NCI-H1048 (cell line): ENCODE measurements around the gene KIF9.
"Not testable (repeated sequence)": the region's sequence is repeated elsewhere in the genome, so short reads cannot be mapped to it uniquely, and the experiment has no call there.

Experiments used
- DNase-seq: peaks from one replicate; lab custom pipeline; 2025; lab: John Stamatoyannopoulos, UW

Gene KIF9

GRCh38 chr3:47295322-47295721, 12.7 kb upstream of the KIF9 start:
- DNase-seq, result no peak

GRCh38 chr3:47294392-47294791, 11.8 kb upstream of the KIF9 start:
- no peak for DNase-seq

- DNase-seq, result no peak
These were observed 11.2 kb upstream of the KIF9 start for GRCh38 chr3:47293822-47294221.

GRCh38 chr3:47291754-47292420, 9.3 kb upstream of the KIF9 start:
- not testable (repeated sequence) for DNase-seq

GRCh38 chr3:47291158-47291753, 8.7 kb upstream of the KIF9 start:
- DNase-seq, result no peak

- DNase-seq, result no peak
These were observed 6.6 kb upstream of the KIF9 start for GRCh38 chr3:47288966-47289910.

GRCh38 chr3:47283591-47284364, 1.2 kb upstream of the KIF9 start:
- DNase-seq, result no peak

GRCh38 chr3:47283193-47283537, 566 bp upstream of the KIF9 start:
- DNase-seq, result no peak

- DNase-seq, result no peak
These were observed 2.1 kb downstream of the KIF9 start for GRCh38 chr3:47280519-47280918.

- DNase-seq, result no peak
These were observed 6.0 kb downstream of the KIF9 start for GRCh38 chr3:47276558-47276957.

- DNase-seq, result no peak
These were observed 7.9 kb downstream of the KIF9 start for GRCh38 chr3:47274652-47275051.

GRCh38 chr3:47273564-47273963, 9.0 kb downstream of the KIF9 start:
- no peak for DNase-seq

- DNase-seq, result no peak
These were observed 12.1 kb downstream of the KIF9 start for GRCh38 chr3:47270526-47270925.

GRCh38 chr3:47267490-47267824, 15.1 kb downstream of the KIF9 start:
- no peak for DNase-seq

- DNase-seq, result no peak
These were observed 15.7 kb downstream of the KIF9 start for GRCh38 chr3:47266709-47267489.

GRCh38 chr3:47265725-47266428, 16.7 kb downstream of the KIF9 start:
- no peak for DNase-seq

GRCh38 chr3:47265008-47265407, 17.6 kb downstream of the KIF9 start:
- no peak for DNase-seq

GRCh38 chr3:47261301-47261700, 21.3 kb downstream of the KIF9 start:
- DNase-seq, result no peak

GRCh38 chr3:47260605-47261004, 22.0 kb downstream of the KIF9 start:
- no peak for DNase-seq

GRCh38 chr3:47259114-47259513, 23.5 kb downstream of the KIF9 start:
- no peak for DNase-seq

- DNase-seq, result not testable (repeated sequence)
These were observed 26.3 kb downstream of the KIF9 start for GRCh38 chr3:47256331-47256730.
